Caki2 (cell line): ENCODE measurements around the gene YPEL3. TPM values are rescaled to one million over a fixed set of nuclear protein-coding genes. Genes with fewer than 3 reads are reported as not detected.
A peak's percentile ranks its signal among the peaks of the same experiment; 100 is the strongest.

Experiments used
- DNase-seq: peaks from one replicate; pipeline ENCODE4 v3.0.0-alpha.2; 2015; ENCODE audit warnings: low read depth
- in situ Hi-C: cut with HindIII; loops from 2 replicates; pipeline ENCODE4 v1.10.0; 2016; ENCODE audit warnings: low sequenced_read_pairs, low pct_unique_long_range_greater_than_20kb, mixed read lengths
- total RNA-seq: library from RNA; depleted of rRNA; stranded (reverse); fragments of >200 nt; shearing (Covaris generic); gene quantifications from 2 replicates; pipeline ENCODE4 v1.2.3, GENCODE V29; 2014; ENCODE audit warnings: low replicate concordance; rRNA removed

YPEL3 gene
- total RNA-seq, 1 experiment from 2014 or later = 10.5 TPM

DNA sequence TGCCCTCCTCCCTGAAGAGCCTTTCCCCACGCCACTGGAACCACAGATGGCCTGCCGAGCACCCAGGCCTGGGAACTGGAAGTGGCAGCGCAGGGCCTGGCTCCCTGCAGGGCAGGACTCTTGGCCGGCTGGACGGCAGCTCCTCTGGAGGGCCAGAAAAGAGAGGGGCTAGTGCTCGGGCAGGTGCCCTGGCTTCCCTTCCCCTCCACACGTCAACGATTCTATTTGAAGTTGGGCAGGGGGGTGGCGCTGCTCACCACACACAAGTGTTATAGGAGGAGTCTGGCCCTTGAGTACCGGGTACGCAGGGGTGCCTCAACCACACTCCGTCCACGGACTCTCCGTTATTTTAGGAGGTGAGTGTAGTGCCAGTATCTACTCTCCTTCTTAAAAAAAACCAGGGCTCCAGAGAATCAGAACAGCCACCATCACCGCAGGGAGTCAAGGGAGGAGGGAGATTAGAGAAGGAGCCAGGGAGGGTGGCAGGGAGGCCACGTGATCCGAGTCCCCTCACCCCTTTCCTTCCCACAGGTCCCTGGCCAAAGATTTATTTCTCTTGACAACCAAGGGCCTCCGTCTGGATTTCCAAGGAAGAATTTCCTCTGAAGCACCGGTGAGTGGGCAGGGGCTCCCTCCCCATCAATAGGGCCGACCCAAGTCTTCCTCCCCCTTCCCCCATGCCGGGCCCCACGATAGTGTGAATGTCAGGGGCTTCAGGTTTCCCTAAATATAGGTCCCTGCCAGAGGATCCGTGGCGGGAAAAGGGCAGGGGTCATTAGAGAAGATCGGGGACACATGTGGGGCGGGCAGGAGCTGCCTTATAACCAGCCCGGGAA lies 31.9 kb downstream of the YPEL3 start:
- in situ Hi-C loops = no loop called here
- DNase-seq = peak; percentile 87

DNA sequence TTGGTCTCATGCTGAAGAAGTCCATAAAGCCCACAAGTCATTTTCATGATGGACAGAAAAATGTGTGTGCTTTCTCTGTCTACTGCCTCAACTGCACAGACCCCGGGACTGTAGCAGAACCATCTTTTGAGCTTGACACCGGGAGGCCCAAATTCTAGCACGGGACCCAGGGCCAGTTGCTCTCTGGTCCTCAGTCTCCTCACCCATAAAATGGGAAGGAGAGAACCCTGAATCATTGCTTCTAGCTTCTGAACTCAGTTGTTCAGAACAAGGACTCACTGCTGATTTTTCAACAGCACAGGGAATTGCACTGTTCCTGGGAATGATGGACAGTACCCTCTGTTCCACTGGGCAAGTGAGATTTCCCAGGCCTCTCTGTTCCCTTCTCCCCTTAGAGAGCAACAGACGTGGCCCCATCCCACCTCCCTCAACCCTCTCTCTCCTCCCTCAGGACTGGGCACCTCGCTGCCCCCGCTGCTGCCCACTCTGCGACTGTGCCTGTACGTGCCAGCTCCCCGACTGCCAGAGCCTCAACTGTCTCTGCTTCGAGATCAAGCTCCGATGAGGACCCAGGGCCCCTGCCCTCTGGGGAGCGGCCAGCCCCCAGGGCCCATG lies 32.6 kb downstream of the YPEL3 start:
- in situ Hi-C loops = no loop called here
- DNase-seq = no peak

DNA sequence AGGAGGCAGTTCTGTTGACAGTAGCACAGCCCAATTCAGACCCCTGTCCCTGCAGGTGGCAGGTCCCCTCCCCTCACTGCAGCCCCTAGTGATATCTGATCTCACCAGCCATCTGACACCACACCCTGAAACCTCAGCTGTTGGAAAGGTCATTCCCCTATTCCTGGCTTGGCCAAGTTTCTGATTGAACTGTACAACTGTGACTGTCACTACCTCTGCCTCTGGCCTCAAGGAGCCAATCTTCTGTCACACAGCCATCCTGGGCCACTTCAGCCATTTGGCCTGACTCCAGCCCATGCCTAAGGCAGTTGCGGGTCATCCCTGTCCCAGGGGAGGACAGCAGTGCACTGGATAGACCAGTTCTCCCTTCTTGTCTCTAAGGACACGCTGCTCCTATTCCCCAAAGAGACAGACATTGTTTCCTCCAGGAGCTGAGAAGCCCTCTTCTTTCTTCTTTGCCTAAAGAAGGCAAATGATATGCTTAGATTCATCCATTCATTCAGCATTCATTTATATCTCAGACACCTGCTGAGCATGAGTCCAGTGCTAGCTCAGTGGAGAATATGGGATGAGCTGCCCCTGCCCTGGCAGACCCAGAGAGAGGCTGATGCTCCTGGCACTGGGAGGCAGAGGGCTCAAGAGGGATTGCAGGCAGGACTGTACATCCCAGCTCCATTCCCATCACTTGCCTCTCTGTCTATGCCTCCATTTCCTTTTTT lies 35.0 kb downstream of the YPEL3 start:
- in situ Hi-C loops = no loop called here
- DNase-seq = no peak

DNA sequence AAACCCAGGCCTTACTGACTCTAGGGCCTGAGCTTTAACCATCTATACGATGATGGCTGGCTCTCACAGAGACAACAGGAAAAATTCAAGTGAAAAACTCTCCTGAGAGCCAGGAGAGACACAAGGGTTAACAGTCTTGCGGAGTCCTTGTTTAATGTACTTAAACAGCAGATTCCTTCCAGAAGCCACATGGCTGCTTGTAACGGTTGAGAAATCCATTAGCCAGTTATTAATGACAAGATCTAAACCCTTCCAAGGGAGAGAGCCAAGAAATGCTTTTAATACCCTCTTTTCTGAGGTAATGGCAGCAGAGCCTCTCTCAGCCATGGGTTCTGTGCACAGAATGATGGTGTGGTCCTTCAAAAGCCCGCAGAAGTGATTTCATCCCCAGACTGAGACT lies 35.7 kb downstream of the YPEL3 start:
- in situ Hi-C loops = no loop called here
- DNase-seq = no peak

DNA sequence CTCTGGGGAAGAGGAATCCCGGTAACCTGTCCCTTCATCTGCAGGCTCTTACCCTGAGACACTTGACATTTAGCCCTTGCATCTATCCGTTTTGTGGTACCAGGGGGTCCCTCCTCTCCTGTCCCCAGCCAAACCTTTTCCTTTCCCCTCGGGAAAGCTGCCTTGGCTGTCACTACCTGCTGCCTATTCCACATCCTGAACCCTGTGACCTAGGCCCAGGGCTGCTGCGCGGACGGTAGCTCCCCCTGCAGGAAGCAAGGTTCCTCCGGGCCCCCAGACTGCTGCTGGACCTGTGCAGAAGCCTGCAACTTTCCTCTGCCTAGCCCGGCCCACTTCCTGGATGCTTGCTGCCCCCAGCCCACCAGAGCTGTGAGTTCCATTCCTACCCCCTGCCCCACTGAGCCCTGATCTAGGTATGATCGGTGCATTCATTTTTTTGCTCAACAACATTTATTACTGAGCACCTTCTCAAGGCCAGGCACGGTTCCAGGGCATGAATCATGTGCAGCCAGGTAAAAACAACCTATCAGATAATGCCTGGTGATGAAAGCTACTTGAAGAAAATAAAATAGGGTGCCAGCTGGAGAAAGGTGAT lies 41.0 kb downstream of the YPEL3 start:
- in situ Hi-C loops = no loop called here
- no peak for DNase-seq

DNA sequence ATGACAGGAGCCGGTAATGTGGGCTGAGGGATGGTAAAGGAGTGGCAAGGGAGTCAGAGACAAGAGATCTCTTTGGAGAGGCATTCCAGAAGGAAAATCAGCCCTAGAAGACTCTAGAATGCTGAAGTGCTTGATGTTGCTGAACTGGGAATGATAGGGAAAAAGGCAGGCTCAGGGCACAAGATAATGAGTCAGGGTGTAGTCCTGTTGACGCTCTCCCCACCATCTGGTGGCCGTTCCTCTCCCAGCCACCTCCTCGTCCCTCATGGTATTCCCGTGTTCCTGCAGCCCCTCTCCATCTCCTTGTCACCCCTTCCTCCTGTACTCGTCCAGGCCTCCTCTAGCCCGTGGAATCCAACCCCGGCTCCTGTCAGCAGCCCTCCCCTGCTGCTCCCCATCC lies 41.6 kb downstream of the YPEL3 start:
- in situ Hi-C loops = no loop called here
- no peak for DNase-seq

DNA sequence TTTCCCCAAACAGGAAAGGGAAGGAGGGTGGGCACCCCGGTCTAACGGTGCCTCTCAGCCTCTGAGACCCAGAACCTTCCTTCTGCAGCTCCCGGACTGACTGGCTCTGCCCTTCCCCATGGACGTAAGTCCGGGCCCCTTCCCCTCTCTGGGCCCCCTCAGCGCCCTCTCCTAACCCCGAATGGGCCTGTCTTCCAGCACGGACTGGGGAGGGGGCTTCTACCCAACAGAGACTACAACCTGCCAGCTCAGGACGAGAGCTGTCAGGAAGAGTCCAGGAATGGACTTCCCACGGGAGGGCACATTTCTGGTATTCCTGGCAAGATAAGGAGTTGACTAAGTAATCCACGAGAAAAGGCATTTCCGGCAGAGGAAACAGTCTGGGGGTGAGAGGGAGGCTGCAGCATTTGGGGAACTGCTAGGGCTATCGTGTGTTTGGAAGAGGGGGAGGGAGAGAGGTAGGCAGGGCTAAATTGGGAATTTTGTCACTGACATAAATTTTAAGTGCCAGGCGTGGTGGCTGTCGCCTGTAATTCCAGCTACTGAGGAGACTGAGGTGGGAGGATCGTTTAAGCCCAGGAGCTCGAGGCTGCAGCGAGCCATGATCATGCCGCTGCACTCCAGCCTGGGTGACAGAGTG lies 42.5 kb downstream of the YPEL3 start:
- DNase-seq = no peak
- in situ Hi-C loops = no loop called here

DNA sequence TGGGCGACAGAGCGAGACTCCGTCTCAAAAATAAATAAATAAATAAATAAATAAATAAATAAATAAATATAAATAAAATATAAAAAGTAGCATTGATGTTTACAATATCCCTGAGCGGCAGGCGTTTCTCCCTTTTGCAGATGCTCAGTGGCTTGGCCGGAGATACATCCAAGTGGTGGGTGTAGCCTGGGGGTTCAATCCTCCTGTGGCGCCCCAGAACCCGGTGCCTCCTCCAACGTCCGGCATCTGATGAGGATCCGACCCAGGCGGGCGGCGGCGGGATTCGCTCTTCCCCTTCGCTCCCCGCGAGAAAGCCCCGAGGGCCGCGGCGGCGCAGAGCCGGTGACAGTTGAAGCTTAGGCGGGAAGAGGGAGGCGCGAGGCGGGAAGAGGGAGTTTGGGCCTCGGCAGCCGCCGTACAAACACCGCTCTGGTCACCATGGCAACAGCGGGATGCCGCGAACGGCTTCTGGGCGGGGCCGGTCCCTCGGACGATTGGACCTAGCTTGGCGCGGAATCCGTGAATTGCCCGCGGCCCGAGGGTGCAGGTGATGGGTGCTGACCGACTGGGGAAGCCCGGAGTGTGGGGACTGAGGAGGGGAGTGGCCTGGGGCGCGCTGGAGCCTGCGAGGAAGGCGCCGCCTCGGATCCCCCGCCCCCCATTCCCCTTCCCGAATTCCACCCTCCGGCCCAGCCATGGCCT lies 43.2 kb downstream of the YPEL3 start:
- in situ Hi-C loops = no loop called here
- peak; percentile 95 for DNase-seq

DNA sequence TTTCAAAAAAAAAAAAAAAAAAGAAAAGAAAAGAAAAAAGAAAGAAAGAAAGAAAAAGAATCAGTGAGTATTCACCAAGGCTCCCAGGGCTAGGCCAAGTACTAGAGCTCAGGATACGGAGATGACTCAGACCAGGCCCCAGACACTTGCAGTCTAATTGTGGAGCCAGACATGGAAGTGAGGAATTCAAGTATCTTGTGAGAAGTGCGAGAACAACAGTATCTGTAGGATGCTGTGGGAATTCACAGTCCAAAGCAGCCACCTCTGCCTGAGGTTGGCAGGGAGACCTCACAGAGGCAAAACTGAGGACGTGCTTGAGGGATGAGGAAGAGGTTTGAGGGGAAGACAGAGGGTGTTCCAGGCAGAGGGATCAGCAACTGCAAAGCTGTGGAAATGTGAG lies 44.5 kb downstream of the YPEL3 start:
- DNase-seq = no peak
- in situ Hi-C loops = no loop called here

DNA sequence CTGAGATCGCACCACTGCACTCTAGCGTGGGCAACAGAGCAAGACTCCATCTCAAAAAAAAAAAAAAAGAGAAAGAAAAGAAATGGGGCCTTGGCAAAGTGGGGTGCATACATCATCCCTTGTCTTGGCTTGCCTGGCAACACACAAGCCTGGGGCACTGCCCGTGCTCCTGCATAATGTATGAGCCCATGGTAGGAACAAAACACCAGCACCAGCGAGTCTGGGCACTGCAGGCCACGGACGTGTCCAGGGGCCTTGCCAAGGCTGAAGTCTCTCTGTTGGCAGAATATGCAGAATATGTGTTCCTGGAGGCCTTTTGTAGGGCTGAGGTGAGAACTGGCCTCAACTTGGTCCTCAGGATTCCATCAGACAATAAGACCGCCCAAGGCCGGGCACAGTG lies 46.1 kb downstream of the YPEL3 start:
- DNase-seq = no peak
- in situ Hi-C loops = no loop called here

DNA sequence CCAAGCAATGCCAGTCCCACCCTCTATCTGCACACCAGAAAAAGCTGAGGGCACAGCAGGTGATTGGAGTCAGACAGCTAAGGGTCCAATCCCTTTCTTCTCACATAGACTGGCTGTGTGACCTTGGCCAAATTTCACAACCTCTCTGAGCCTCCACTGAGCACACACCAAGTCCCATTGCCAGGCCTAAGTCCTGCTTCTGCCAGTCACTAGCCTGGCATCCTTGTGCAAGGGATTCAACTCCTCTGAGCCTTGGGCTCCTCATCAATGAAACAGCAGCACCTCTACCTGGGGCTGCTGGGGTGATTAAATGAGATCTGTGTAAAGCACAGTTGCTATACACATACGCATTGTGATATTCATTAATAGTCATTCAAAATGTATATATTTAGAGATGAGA lies 49.4 kb downstream of the YPEL3 start:
- no peak for DNase-seq
- in situ Hi-C loops = no loop called here

DNA sequence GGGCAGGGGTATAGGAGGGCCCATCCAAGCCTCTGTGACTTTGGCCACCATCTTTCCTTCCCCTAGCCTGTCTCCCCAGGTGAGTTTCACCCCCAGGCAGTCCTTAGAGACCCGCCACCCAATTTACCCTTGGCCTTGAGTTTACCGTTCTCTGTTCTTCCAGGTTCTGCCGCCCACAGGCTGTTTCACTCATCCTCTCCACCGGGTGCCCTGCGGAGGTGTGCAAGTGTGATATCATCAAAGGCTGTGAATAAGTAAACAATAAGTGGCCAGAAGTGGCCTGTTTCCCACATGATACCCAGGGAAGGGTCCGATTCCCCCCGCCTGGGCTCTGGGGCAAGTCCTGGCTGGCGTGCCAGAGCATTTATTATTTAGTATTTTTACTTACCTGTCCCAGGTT lies 49.8 kb downstream of the YPEL3 start:
- no peak for DNase-seq
- in situ Hi-C loops = no loop called here

Other genes starting within 250 kb of the YPEL3 start
- 92.6 and 130 TPM in 2 replicates for gene CDIPT, start 233.0 kb downstream of the YPEL3 start, total RNA-seq
- gene SEZ6L2, start 196.7 kb downstream of the YPEL3 start, total RNA-seq = 50.1 and 68.9 TPM in 2 replicates
- 53.6 and 71.5 TPM in 2 replicates for gene ASPHD1, start 195.7 kb downstream of the YPEL3 start, total RNA-seq
- 9.8 and 29.1 TPM in 2 replicates for gene KCTD13, start 170.0 kb downstream of the YPEL3 start, total RNA-seq
- 129 and 252 TPM in 2 replicates for gene TMEM219, start 134.1 kb downstream of the YPEL3 start, total RNA-seq
- gene TAOK2, start 122.3 kb downstream of the YPEL3 start, total RNA-seq = 57.0 and 75.8 TPM in 2 replicates
- 8.2 and 21.6 TPM in 2 replicates for gene HIRIP3, start 100.6 kb downstream of the YPEL3 start, total RNA-seq
- gene INO80E, start 100.0 kb downstream of the YPEL3 start, total RNA-seq = 131 and 229 TPM in 2 replicates
- gene DOC2A, start 85.2 kb downstream of the YPEL3 start, total RNA-seq = 1.2 and 1.7 TPM in 2 replicates
- not detected in 2 replicates for gene C16orf92, start 73.0 kb downstream of the YPEL3 start, total RNA-seq
- 1.4 and 3.4 TPM in 2 replicates for gene TLCD3B, start 64.9 kb downstream of the YPEL3 start, total RNA-seq
- gene ALDOA, start 30.5 kb downstream of the YPEL3 start, total RNA-seq = 1,849 and 1,917 TPM in 2 replicates
- gene PPP4C, start 20.2 kb downstream of the YPEL3 start, total RNA-seq = 228 and 297 TPM in 2 replicates
- 0.24 TPM in 1 of 2 replicates, not detected in the other for gene TBX6, start 4.3 kb downstream of the YPEL3 start, total RNA-seq
- gene GDPD3, start 17.3 kb upstream of the YPEL3 start, total RNA-seq = not detected in 2 replicates
- gene MAPK3, start 27.0 kb upstream of the YPEL3 start, total RNA-seq = 36.2 and 81.1 TPM in 2 replicates
- 0.41 and 2.3 TPM in 2 replicates for gene CORO1A, start 87.4 kb upstream of the YPEL3 start, total RNA-seq
- 234 and 384 TPM in 2 replicates for gene BOLA2B, start 97.5 kb upstream of the YPEL3 start, total RNA-seq
- gene SLX1A, start 97.7 kb upstream of the YPEL3 start, total RNA-seq = 9.5 and 53.4 TPM in 2 replicates
- gene SULT1A3, start 103.0 kb upstream of the YPEL3 start, total RNA-seq = 9.4 TPM in 1 of 2 replicates, not detected in the other
- gene NPIPB13, start 152.3 kb upstream of the YPEL3 start, total RNA-seq = 0.43 and 0.78 TPM in 2 replicates